Measurements from ENCODE around the gene BCL7A. TPM values are rescaled to one million over a fixed set of nuclear protein-coding genes. Genes with fewer than 3 reads are reported as not detected.

Gene BCL7A
- total and polyA plus RNA-seq, 7 donors = 3.6 to 14.3 (median 11.3) TPM

DNA sequence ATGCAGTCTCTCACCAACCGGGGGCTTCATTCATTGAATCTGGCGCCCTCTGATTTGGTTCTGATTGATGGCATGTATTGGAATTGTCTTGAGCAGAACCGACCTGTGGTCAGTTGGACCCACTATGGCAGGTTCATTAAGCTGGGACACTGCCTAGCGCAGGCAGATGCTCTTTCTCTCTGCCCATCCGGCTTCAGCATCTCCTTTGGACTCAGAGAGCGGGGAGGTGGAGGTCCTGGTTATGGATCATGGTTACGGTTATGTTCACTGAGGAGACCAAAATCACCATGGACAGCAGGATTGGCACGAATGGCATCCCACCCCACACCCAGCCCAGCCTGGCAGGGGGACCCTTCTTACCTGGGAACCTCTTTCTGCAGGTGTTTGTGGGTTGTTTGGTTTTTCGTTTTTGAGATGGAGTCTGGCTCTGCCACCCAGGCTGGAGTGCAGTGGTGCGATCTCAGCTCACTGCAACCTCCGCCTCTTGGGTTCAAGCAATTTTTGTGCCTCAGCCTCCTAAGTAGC, 16.4 kb upstream of the BCL7A start:
- Histone ChIP-seq H3K27me3 (ENCODE audit: insufficient read depth in 3 of 3, low read length in 2 of 3) (no peaks in the 10 kb centered on the region), H3K36me3 (ENCODE audit: insufficient read depth in 1 of 2, low read depth in 1 of 2) (no peaks in the 10 kb centered on the region), H3K27ac (no peak overlapping the region), H3K4me3 (no peak overlapping the region), H3K4me1 (peaks cover 26% of the 10 kb centered on the region), H3K9me3 (no peaks in the 10 kb centered on the region)
- TF ChIP-seq, protein P1, sequence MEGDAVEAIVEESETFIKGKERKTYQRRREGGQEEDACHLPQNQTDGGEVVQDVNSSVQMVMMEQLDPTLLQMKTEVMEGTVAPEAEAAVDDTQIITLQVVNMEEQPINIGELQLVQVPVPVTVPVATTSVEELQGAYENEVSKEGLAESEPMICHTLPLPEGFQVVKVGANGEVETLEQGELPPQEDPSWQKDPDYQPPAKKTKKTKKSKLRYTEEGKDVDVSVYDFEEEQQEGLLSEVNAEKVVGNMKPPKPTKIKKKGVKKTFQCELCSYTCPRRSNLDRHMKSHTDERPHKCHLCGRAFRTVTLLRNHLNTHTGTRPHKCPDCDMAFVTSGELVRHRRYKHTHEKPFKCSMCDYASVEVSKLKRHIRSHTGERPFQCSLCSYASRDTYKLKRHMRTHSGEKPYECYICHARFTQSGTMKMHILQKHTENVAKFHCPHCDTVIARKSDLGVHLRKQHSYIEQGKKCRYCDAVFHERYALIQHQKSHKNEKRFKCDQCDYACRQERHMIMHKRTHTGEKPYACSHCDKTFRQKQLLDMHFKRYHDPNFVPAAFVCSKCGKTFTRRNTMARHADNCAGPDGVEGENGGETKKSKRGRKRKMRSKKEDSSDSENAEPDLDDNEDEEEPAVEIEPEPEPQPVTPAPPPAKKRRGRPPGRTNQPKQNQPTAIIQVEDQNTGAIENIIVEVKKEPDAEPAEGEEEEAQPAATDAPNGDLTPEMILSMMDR (IDR thresholded peaks at IDR 0.05) = no peak
- DNase-seq = no peak
- intact Hi-C loops (cut with DNase I) = no loop called here
- ATAC-seq = no peak
- 68 to 78% (median 70%) methylated on average over 11 of the region's 11 CpGs for WGBS, 3 donors

DNA sequence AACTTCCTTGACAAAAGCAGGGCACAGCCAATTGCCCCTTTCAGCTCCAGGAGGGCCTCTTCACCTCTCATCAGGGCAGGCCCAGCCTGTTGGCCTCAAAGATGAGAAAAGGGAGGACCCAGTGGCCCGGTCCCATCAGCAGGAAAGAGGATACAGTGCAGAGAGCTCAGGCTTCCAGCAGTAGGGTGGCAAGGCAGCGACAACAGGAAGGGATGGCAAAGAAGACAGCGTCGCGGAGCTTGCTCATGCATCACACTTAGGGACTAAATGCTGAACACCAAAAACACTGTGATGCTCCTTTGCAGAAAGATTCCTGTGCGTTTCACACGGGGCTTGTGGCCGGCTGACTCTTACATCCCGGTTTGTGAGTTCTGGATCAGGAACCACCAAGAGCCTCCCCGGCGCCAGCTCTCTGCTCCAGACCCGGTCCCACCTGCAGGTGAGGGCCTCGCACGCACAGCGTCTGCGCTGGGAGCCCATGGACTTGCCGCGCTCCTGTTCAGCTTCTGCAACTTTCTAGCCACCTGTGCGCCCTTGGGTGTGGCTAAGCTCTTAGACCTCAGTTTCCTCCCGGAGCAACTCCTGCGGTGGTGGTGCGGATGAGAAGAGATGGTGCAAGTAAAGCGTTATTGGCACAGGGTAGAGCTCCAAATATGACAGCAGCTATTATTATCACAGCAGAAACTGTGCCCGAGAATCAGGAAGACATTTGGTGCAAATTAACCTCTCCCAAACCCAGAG, 15.3 kb upstream of the BCL7A start:
- H3K36me3 ChIP-seq (ENCODE audit: insufficient read depth in 1 of 2, low read depth in 1 of 2) = no peaks in the 10 kb centered on the region
- ATAC-seq (peak in 2 of 4 donors; percentile 22 to 30), DNase-seq (no peak)
- H3K27me3 ChIP-seq (ENCODE audit: insufficient read depth in 3 of 3, low read length in 2 of 3) = no peaks in the 10 kb centered on the region
- peaks cover 26% of the 10 kb centered on the region for H3K4me1 ChIP-seq
- no peaks in the 10 kb centered on the region for H3K9me3 ChIP-seq
- TF ChIP-seq, protein P1 (IDR thresholded peaks at IDR 0.05) = no peak
- H3K27ac ChIP-seq = no peak overlapping the region
- intact Hi-C loops (cut with DNase I) = no loop called here
- H3K4me3 ChIP-seq = no peak overlapping the region
- 78 to 88% (median 81%) methylated on average over 24 of the region's 24 CpGs for WGBS, 3 donors

DNA sequence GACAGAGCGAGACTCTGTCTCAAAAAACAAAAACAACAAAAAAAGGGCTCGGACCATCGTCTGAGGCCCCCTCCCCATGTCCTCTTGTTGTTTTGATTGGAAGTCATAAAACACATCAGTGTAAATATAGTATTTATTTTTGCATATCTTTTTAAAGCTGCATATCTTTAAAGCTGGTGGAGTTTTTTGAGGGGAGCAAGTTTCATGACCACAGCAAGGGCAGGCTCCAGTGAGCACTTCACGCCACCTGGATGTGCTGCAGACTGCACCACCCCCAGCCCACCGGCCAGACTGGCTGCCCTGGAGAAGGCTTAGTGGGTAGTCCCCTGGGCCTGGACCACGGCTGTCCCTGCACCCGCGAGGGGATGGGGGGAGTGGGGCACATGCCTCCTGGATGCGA, 11.9 kb upstream of the BCL7A start:
- Histone ChIP-seq H3K27ac (no peak overlapping the region), H3K9me3 (no peaks in the 10 kb centered on the region), H3K4me1 (peaks cover 23% of the 10 kb centered on the region), H3K27me3 (ENCODE audit: insufficient read depth in 3 of 3, low read length in 2 of 3) (no peaks in the 10 kb centered on the region), H3K36me3 (ENCODE audit: insufficient read depth in 1 of 2, low read depth in 1 of 2) (no peaks in the 10 kb centered on the region), H3K4me3 (no peak overlapping the region)
- ATAC-seq (no peak), DNase-seq (no peak)
- TF ChIP-seq, protein P1 (IDR thresholded peaks at IDR 0.05) = no peak
- WGBS, 3 donors = 82 to 87% (median 85%) methylated on average over 9 of the region's 9 CpGs
- intact Hi-C loops (cut with DNase I) = loop anchor here in 1 of 2 donors (5.0 kb wide), 1 partner anchor 92 kb away; the partner anchor contains the start of gene CFAP251

DNA sequence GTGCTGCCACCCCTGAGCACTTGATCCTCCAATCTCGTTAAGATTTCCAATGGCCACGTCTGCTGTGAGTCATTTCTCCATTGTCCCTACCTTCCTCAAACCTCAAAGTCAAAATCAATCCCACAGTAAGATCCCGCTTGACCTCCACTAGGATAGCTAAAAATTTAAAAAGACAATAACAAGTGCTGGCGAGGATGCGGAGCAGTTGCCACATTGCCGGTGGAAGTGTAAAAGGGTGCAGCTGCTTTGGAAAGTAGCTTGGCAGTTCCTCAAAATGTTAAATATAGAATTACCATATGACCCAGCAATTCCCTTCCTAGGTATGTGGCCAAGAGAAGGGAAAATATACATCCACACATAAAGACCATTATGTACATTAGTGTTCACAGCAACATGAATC, 9.5 kb upstream of the BCL7A start:
- H3K27ac ChIP-seq = no peak overlapping the region
- H3K4me3 ChIP-seq = no peak overlapping the region
- DNase-seq (no peak), ATAC-seq (no peak)
- TF ChIP-seq, protein P1 (IDR thresholded peaks at IDR 0.05) = no peak
- H3K36me3 ChIP-seq (ENCODE audit: insufficient read depth in 1 of 2, low read depth in 1 of 2) = no peaks in the 10 kb centered on the region
- intact Hi-C loops (cut with DNase I) = loop anchor here in 1 of 2 donors (5.0 kb wide), 1 partner anchor 95 kb away; the partner anchor contains the start of gene CFAP251
- peaks cover 14% of the 10 kb centered on the region for H3K4me1 ChIP-seq
- WGBS, 3 donors = 74 to 86% (median 78%) methylated on average over 6 of the region's 6 CpGs
- no peaks in the 10 kb centered on the region for H3K9me3 ChIP-seq
- no peaks in the 10 kb centered on the region for H3K27me3 ChIP-seq (ENCODE audit: insufficient read depth in 3 of 3, low read length in 2 of 3)
